ENCODE data around the gene RNGTT. TPM values are rescaled to one million over a fixed set of nuclear protein-coding genes. Genes with fewer than 3 reads are reported as not detected.
"Not testable (repeated sequence)": the region's sequence is repeated elsewhere in the genome, so short reads cannot be mapped to it uniquely, and the experiment has no call there.

RNGTT gene
- total and polyA plus RNA-seq, 8 donors, result 1.7 to 6.1 (median 2.9) TPM

- Histone ChIP-seq H3K9me3 (no peaks in the 10 kb centered on the region), H3K4me3 (no peak overlapping the region), H3K27me3 (no peaks in the 10 kb centered on the region), H3K27ac (no peak overlapping the region), H3K36me3 (no peaks in the 10 kb centered on the region), H3K4me1 (no peaks in the 10 kb centered on the region)
- TF ChIP-seq, protein P1, sequence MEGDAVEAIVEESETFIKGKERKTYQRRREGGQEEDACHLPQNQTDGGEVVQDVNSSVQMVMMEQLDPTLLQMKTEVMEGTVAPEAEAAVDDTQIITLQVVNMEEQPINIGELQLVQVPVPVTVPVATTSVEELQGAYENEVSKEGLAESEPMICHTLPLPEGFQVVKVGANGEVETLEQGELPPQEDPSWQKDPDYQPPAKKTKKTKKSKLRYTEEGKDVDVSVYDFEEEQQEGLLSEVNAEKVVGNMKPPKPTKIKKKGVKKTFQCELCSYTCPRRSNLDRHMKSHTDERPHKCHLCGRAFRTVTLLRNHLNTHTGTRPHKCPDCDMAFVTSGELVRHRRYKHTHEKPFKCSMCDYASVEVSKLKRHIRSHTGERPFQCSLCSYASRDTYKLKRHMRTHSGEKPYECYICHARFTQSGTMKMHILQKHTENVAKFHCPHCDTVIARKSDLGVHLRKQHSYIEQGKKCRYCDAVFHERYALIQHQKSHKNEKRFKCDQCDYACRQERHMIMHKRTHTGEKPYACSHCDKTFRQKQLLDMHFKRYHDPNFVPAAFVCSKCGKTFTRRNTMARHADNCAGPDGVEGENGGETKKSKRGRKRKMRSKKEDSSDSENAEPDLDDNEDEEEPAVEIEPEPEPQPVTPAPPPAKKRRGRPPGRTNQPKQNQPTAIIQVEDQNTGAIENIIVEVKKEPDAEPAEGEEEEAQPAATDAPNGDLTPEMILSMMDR (IDR thresholded peaks at IDR 0.05), result no peak
- no peak for ATAC-seq
- DNase-seq, result no peak
- 95% methylated on average over 2 of the region's 2 CpGs for WGBS, 2 donors
- FAIRE-seq, result no peak
- intact Hi-C loops (cut with DNase I), result no loop called here
Observed at GRCh38 chr6:88804701-88805100, 158.7 kb downstream of the RNGTT start.

GRCh38 chr6:88785478-88785877 lies 177.9 kb downstream of the RNGTT start:
- Histone ChIP-seq H3K27ac (no peak overlapping the region), H3K4me3 (no peak overlapping the region), H3K4me1 (no peaks in the 10 kb centered on the region), H3K9me3 (no peaks in the 10 kb centered on the region), H3K36me3 (no peaks in the 10 kb centered on the region), H3K27me3 (no peaks in the 10 kb centered on the region)
- ATAC-seq (no peak), DNase-seq (no peak), FAIRE-seq (peak; percentile 23)
- intact Hi-C loops (cut with DNase I), result no loop called here
- TF ChIP-seq, protein P1 (IDR thresholded peaks at IDR 0.05), result no peak

DNA sequence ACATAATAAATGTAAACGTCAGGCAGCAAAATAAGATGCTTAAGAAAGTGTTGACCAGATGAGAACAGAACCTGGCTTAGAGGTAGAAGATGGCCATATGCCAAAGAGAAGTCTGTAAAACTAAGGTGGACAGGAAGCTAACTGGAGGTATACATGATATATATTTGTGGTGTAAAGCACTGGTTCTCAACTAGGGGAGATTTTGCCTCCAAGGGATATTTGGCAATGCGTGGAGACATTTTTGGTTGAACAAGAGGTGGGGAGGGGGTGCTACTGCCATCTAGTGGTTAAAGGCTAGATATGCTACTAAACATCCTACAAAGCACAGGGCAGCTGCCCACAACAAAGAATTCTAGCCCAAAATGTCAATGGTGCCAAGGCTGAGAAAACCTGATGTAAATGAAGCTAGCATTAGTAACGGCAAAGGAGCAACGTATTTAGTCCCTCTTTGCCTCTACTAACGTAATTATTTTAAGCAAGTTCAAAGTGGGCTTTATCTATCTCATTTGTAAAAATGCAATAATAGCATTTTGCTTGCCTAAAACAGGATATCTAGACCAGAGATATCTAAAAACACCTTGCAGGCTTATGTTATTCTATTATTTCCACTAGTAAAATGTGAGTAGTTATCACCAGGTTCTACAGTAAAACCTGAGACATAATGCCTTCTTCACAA lies 182.6 kb downstream of the RNGTT start:
- 44 to 49% methylated on average over 5 of the region's 5 CpGs for WGBS, 2 donors
- H3K27me3 ChIP-seq, result no peaks in the 10 kb centered on the region
- H3K27ac ChIP-seq, result no peak overlapping the region
- TF ChIP-seq, protein P1 (IDR thresholded peaks at IDR 0.05), result peak; percentile 49 to 76 (median 59)
- no peaks in the 10 kb centered on the region for H3K4me1 ChIP-seq
- H3K4me3 ChIP-seq, result no peak overlapping the region
- FAIRE-seq (no peak), ATAC-seq (peak; percentile 38 to 83 (median 76)), DNase-seq (peak in 3 of 6 donors; percentile 10 to 36 (median 21))
- intact Hi-C loops (cut with DNase I), result no loop called here
- H3K36me3 ChIP-seq, result no peaks in the 10 kb centered on the region
- H3K9me3 ChIP-seq, result no peaks in the 10 kb centered on the region

DNA sequence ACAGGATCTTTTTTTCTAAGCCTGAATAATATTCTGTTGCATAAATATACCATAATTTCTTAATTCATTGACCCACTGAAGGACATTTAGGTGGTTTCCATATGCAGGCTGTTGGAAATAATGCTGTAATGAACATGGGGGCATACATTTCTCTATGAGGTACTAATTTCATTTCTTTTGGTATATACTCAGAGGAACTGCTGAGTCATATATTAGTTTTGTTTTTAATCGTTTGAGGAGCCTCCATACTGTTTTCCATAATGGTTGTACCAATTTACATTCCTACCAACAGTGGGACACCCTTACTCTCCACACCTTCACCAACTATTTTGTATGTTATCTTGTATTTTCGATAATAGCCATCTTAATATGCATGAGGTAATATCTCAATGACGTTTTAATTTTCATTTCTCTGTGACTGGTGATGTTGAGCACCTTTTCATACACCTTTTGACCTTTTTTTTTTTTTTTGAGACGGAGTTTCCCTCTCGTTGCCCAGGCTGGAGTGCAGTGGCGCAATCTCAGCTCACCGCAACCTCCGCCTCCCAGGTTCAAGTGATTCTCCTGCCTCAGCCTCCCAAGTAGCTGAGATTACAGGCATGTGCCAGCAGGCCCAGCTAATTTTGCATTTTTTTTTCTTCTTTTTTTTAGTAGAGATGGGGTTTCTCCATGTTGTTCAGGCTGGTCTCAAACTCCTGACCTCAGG lies 187.4 kb downstream of the RNGTT start:
- FAIRE-seq, result no peak
- no peak overlapping the region for H3K4me3 ChIP-seq
- H3K36me3 ChIP-seq, result no peaks in the 10 kb centered on the region
- H3K4me1 ChIP-seq, result no peaks in the 10 kb centered on the region
- H3K9me3 ChIP-seq, result no peaks in the 10 kb centered on the region
- 92 to 93% methylated on average over 8 of the region's 8 CpGs for WGBS, 2 donors
- TF ChIP-seq, protein P1 (IDR thresholded peaks at IDR 0.05), result no peak
- no peaks in the 10 kb centered on the region for H3K27me3 ChIP-seq
- intact Hi-C loops (cut with DNase I), result no loop called here
- H3K27ac ChIP-seq, result no peak overlapping the region
- ATAC-seq, result no peak
- no peak for DNase-seq

DNA sequence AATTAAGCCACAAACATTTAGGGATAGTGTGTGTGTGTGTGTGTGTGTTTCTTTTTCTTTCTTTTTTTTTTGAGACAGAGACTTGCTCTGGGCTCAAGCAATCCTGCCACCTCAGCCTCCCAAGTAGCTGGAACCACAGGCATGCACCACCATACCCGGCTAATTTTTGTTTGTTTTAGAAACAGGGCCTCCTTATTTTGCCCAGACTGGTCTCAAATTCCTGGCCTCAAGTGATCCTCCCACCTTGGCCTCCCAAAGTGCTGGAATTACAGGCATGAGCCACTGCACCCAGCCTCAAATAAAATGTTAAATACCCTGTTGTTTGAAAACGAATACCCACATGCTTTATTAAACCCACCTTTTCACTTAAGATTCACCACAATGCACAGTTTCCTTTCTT lies 195.3 kb downstream of the RNGTT start:
- 91 to 96% methylated on average over 2 of the region's 2 CpGs for WGBS, 2 donors
- FAIRE-seq, H3K36me3 ChIP-seq: not testable (repeated sequence)

More for the DNA sequence above, 195.3 kb downstream of the RNGTT start:
- intact Hi-C loops (cut with DNase I); H3K4me1 ChIP-seq; H3K4me3 ChIP-seq; H3K9me3 ChIP-seq; H3K27ac ChIP-seq; H3K27me3 ChIP-seq; ATAC-seq; DNase-seq: not testable (repeated sequence)

All from pancreas (tissue), 10 donors.